SK-N-SH (cell line): ENCODE data around the gene ATP8A1. TPM values are rescaled to one million over a fixed set of nuclear protein-coding genes. Genes with fewer than 3 reads are reported as not detected.

Experiments
- CTCF ChIA-PET: fragments of 300-600, 350-600 bp; formaldehyde crosslinking; extraction: SDS; loops from one replicate; lab custom pipeline; 2021; lab: Yijun Ruan, JAX
- POLR2A ChIA-PET: fragments of 350-600 bp; sonication (Branson Sonifier 250); formaldehyde crosslinking; extraction: SDS; loops from one replicate; lab custom pipeline; 2020; ENCODE audit warnings: antibody characterized with exemption, inconsistent platforms; lab: Yijun Ruan, JAX
- DNase-seq: peaks from one replicate; pipeline ENCODE4 v3.0.0; 2012
- H2AFZ ChIP-seq: fragments of 200-600 bp; sonication (generic); 2 replicates; pipeline ENCODE4 v1.8.1; 2016; ENCODE audit warnings: antibody characterized with exemption, mild to moderate bottlenecking, low read depth
- H3F3A ChIP-seq: fragments of 200-600 bp; sonication (generic); replicated peaks from 2 replicates; pipeline ENCODE3; 2016; ENCODE audit warnings: antibody characterized with exemption, mild to moderate bottlenecking; ENCODE audit not compliant: insufficient read depth
- H3K27ac ChIP-seq, 2 experiments: fragments of 200-500 bp in 1 of 2; fragments of 200-600 bp in 1 of 2; sonication (Bioruptor generic) in 1 of 2; sonication (generic), shearing (Covaris generic) in 1 of 2; 2 replicates each; pipeline versions ENCODE4 v1.5.1 to v1.6.1; 2014 to 2016; ENCODE audit warnings: low read depth in 2 of 2, inconsistent platforms in 1 of 2, low read length in 1 of 2, mild to moderate bottlenecking in 1 of 2, mixed read lengths in 1 of 2
- H3K27me3 ChIP-seq: fragments of 200-600 bp; sonication (generic), shearing (Covaris generic); 2 replicates; pipeline ENCODE4 v1.6.1; 2016; ENCODE audit warnings: mixed run types; ENCODE audit not compliant: insufficient read depth
- H3K36me3 ChIP-seq, 2 experiments: fragments of 200-500 bp in 1 of 2; fragments of 200-600 bp in 1 of 2; sonication (Bioruptor generic) in 1 of 2; sonication (generic) in 1 of 2; replicated peaks in 1 of 2; 2 replicates each; pipeline versions ENCODE3 to v1.5.1; 2014 to 2016; ENCODE audit warnings: low read length in 1 of 2, mild to moderate bottlenecking in 1 of 2; ENCODE audit not compliant: insufficient read depth in 2 of 2, control insufficient read depth in 1 of 2
- H3K4me1 ChIP-seq, 2 experiments: fragments of 200-500 bp in 1 of 2; fragments of 200-600 bp in 1 of 2; sonication (Bioruptor generic) in 1 of 2; sonication (generic), shearing (Covaris generic) in 1 of 2; 2 replicates each; pipeline versions ENCODE4 v1.5.1 to v1.6.1; 2014 to 2016; ENCODE audit warnings: low read depth in 1 of 2, low read length in 1 of 2, mixed run types in 1 of 2; ENCODE audit not compliant: insufficient read depth in 2 of 2, control insufficient read depth in 1 of 2
- H3K4me2 ChIP-seq: fragments of 200-600 bp; sonication (generic), shearing (Covaris generic); 2 replicates; pipeline ENCODE4 v1.6.1; 2017; ENCODE audit warnings: mixed run types
- H3K4me3 ChIP-seq, 2 experiments: fragments of 200-500 bp in 1 of 2; fragments of 200-600 bp in 1 of 2; sonication (Bioruptor generic) in 1 of 2; sonication (generic), shearing (Covaris generic) in 1 of 2; 2 replicates each; pipeline versions ENCODE4 v1.5.1 to v1.8.1; 2014 to 2016; ENCODE audit warnings: low read depth in 2 of 2, inconsistent platforms in 1 of 2, low read length in 1 of 2, mild to moderate bottlenecking in 1 of 2, mixed read lengths in 1 of 2, moderate library complexity in 1 of 2
- H3K79me2 ChIP-seq: fragments of 200-600 bp; sonication (generic); 2 replicates; pipeline ENCODE4 v1.8.1; 2017; ENCODE audit warnings: mild to moderate bottlenecking; ENCODE audit not compliant: insufficient read depth
- H3K9ac ChIP-seq: fragments of 200-600 bp; sonication (generic); 2 replicates; pipeline ENCODE4 v1.6.1; 2017; ENCODE audit warnings: mixed run types
- H3K9me2 ChIP-seq: fragments of 200-600 bp; sonication (generic); 2 replicates; pipeline ENCODE4 v1.6.1; 2017; ENCODE audit warnings: mixed run types
- H3K9me3 ChIP-seq: fragments of 200-600 bp; sonication (generic); 2 replicates; pipeline ENCODE4 v1.6.1; 2017; ENCODE audit warnings: mixed run types, mild to moderate bottlenecking, moderate library complexity
- H4K20me1 ChIP-seq: fragments of 200-600 bp; sonication (generic); 2 replicates; pipeline ENCODE4 v1.6.1; 2017; ENCODE audit warnings: mild to moderate bottlenecking, mixed run types; ENCODE audit not compliant: insufficient read depth
- ELF1 ChIP-seq: IDR thresholded peaks from 2 replicates; pipeline ENCODE4 v1.4.0; 2012
- EP300 ChIP-seq, 2 experiments: IDR thresholded peaks; 2 replicates each; pipeline versions ENCODE4 v1.4.0 to v1.6.1; 2012; ENCODE audit warnings: borderline replicate concordance in 1 of 2, low read depth in 1 of 2, low read length in 1 of 2
- EZH2phosphoT487 ChIP-seq: fragments of 200-600 bp; sonication (generic); IDR thresholded peaks from 2 replicates; pipeline ENCODE4 v1.6.1; 2017; ENCODE audit warnings: low read depth, mixed run types, mild to moderate bottlenecking, antibody characterized with exemption, moderate library complexity, borderline replicate concordance
- FOXM1 ChIP-seq: IDR thresholded peaks from 2 replicates; pipeline ENCODE4 v1.4.0; 2012; ENCODE audit warnings: low read depth, mild to moderate bottlenecking
- GATA2 ChIP-seq: sonication (generic); formaldehyde crosslinking; IDR thresholded peaks from 2 replicates; pipeline ENCODE4 v1.5.0; 2020; ENCODE audit warnings: mild to moderate bottlenecking, missing genetic modification reagents
- MEF2A ChIP-seq: IDR thresholded peaks from 2 replicates; pipeline ENCODE4 v1.4.0; 2012; ENCODE audit warnings: low read depth, borderline replicate concordance
- RXRA ChIP-seq: IDR thresholded peaks from 2 replicates; pipeline ENCODE4 v1.4.0; 2012; ENCODE audit warnings: low read depth, mild to moderate bottlenecking, borderline replicate concordance
- TCF12 ChIP-seq: IDR thresholded peaks from 2 replicates; pipeline ENCODE4 v1.4.0; 2012
- TEAD4 ChIP-seq: IDR thresholded peaks from 2 replicates; pipeline ENCODE4 v1.4.0; 2012; ENCODE audit warnings: mild to moderate bottlenecking, borderline replicate concordance; ENCODE audit not compliant: insufficient read depth
- YY1 ChIP-seq: IDR thresholded peaks from 2 replicates; pipeline ENCODE4 v1.4.0; 2012; ENCODE audit warnings: low read depth, mild to moderate bottlenecking
- WGBS: methylation state at CpG from one replicate; pipeline ENCODE4 v1.1.6; 2017; ENCODE audit warnings: low lambda C conversion rate; 5-methylcytosine and 5-hydroxymethylcytosine counted together
- polyA plus RNA-seq, 3 experiments: library from polyadenylated mRNA; depleted of rRNA; stranded (reverse); fragments of >200 nt; gene quantifications; 2 replicates each; pipeline ENCODE4 v1.2.3, GENCODE V29; 2012
- TF ChIP-seq, protein P1 (sequence below): fragments of 200-600 bp; sonication (generic); IDR thresholded peaks from 2 replicates; pipeline ENCODE4 v1.6.1; 2017; ENCODE audit warnings: antibody characterized with exemption, mild to moderate bottlenecking, moderate library complexity
- TF ChIP-seq, protein P2 (sequence below): IDR thresholded peaks from 2 replicates; pipeline ENCODE4 v1.4.0; 2012; ENCODE audit warnings: low read depth
- TF ChIP-seq, protein P3 (sequence below): IDR thresholded peaks from 2 replicates; pipeline ENCODE4 v1.4.0; 2012; ENCODE audit warnings: low read depth, borderline replicate concordance

Gene ATP8A1
- polyA plus RNA-seq, 1 of the 3 experiments (the other 2 are of a cell fraction), result 0.38 TPM

DNA sequence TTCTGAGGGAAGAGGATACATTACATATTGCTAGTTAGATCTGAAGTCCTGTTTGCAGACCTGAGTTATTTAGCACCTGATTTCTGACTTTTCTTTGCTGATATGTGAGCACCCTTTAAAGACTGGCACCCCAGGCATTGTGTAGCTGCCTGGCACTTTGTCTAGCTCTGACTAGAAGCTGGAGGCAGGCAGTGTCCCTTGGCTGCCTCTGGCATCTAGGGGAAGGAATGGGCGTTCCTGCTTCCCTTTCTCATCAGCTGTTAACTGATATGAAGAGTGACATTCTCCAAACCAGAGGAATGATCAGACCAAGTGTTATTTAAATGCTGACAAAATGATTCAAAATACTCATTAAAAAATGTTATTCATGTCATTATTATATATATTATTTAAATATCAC is 289.9 kb downstream of the ATP8A1 start:
- Histone ChIP-seq H4K20me1 (no peaks in the 10 kb centered on the region), H2AFZ (no peak overlapping the region), H3K79me2 (no peaks in the 10 kb centered on the region), H3K4me3 (no peak overlapping the region), H3K4me1 (no peaks in the 10 kb centered on the region; a peak in 1 of 4 replicates), H3K27me3 (no peaks in the 10 kb centered on the region; the same call in 1 of the 2 replicates)
- no peak for DNase-seq
- TF ChIP-seq EP300 (IDR thresholded peaks at IDR 0.05; ENCODE audit: borderline replicate concordance in 1 of 2, low read depth in 1 of 2, low read length in 1 of 2) (no peak), RXRA (no peak), YY1 (no peak)
- TF ChIP-seq, all 33 proteins: peak for 0
- H3K9me3 ChIP-seq, result no peaks in the 10 kb centered on the region
- H3K9me2 ChIP-seq, result no peaks in the 10 kb centered on the region
- ChIA-PET POLR2A (no interaction called here), CTCF (interaction anchor here (0.8 to 7.8 kb wide), 4 partner anchors 13 to 152 kb away, joined by 3 to 129 read pairs (median 4); no protein-coding TSS in a partner anchor)
- H3K4me2 ChIP-seq, result no peak overlapping the region
- no peaks in the 10 kb centered on the region for H3K36me3 ChIP-seq
- H3K27ac ChIP-seq, result no peak overlapping the region
- no peak overlapping the region for H3K9ac ChIP-seq
- no peaks in the 10 kb centered on the region for H3F3A ChIP-seq
- 17% methylated on average over 1 of the region's 1 CpG for WGBS

DNA sequence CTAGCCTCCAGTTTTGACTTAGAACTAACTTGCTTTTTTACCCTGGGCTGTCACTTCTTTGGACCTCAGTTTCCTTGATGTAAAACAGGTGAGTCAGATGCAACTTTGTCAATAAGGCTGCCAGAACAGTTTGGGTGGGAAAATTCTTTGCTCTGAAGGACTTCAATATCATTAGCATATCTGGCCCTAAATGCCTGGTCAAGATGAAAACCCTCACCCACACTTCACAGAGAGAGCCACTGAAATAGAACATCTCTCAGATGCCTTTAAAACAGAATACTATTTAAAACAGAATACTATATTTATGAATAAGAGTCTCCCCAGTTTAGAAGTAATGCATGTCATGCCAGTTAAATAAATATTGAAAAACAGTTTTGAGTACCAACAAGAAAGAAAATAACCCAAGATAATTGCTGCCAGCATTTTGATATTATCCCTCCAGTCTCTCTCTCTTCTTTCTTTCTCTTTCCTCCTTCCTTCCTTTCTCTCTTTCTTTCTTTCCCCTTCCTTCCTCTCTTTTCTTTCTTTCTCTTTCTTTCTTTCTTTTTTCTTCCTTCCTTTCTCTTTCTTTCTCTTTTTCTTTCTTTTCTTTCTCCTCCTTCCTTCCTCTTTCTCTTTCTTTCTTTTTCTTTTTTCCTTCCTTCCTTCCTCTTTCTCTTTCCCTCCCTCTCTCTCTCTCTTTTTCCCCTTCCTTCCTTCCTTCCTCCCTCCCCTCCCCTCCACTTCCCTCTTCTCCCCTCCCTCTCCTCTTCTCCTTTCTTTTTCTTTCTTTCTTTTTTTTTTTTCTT is 292.4 kb downstream of the ATP8A1 start:
- H3K4me1 ChIP-seq, result no peaks in the 10 kb centered on the region; a peak in 2 of 4 replicates
- no peak overlapping the region for H3K9ac ChIP-seq
- no peak overlapping the region for H3K4me3 ChIP-seq
- no peaks in the 10 kb centered on the region; the same call in 1 of the 2 replicates for H3K27me3 ChIP-seq
- H4K20me1 ChIP-seq, result no peaks in the 10 kb centered on the region
- no peak overlapping the region for H3K27ac ChIP-seq
- ChIA-PET POLR2A (no interaction called here), CTCF (interaction anchor here (1.0 kb wide), 1 partner anchor 82 kb away, joined by 3 read pairs; no protein-coding TSS in a partner anchor)
- no peak for DNase-seq
- no peak for TF ChIP-seq YY1
- no peak for TF ChIP-seq EZH2phosphoT487
- no peak for TF ChIP-seq MEF2A
- no peak for TF ChIP-seq GATA2 (CRISPR knock-in tag)
- no peak for TF ChIP-seq TCF12
- TF ChIP-seq, protein P1, sequence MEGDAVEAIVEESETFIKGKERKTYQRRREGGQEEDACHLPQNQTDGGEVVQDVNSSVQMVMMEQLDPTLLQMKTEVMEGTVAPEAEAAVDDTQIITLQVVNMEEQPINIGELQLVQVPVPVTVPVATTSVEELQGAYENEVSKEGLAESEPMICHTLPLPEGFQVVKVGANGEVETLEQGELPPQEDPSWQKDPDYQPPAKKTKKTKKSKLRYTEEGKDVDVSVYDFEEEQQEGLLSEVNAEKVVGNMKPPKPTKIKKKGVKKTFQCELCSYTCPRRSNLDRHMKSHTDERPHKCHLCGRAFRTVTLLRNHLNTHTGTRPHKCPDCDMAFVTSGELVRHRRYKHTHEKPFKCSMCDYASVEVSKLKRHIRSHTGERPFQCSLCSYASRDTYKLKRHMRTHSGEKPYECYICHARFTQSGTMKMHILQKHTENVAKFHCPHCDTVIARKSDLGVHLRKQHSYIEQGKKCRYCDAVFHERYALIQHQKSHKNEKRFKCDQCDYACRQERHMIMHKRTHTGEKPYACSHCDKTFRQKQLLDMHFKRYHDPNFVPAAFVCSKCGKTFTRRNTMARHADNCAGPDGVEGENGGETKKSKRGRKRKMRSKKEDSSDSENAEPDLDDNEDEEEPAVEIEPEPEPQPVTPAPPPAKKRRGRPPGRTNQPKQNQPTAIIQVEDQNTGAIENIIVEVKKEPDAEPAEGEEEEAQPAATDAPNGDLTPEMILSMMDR, result no peak
- TF ChIP-seq, protein P2, sequence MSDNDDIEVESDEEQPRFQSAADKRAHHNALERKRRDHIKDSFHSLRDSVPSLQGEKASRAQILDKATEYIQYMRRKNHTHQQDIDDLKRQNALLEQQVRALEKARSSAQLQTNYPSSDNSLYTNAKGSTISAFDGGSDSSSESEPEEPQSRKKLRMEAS, result no peak
- TF ChIP-seq, protein P3, sequence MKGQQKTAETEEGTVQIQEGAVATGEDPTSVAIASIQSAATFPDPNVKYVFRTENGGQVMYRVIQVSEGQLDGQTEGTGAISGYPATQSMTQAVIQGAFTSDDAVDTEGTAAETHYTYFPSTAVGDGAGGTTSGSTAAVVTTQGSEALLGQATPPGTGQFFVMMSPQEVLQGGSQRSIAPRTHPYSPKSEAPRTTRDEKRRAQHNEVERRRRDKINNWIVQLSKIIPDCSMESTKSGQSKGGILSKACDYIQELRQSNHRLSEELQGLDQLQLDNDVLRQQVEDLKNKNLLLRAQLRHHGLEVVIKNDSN, result no peak
- no peak for TF ChIP-seq TEAD4
- TF ChIP-seq FOXM1, result no peak
- no peak for TF ChIP-seq RXRA
- no peak for TF ChIP-seq ELF1
- H3K79me2 ChIP-seq, result no peaks in the 10 kb centered on the region
- no peaks in the 10 kb centered on the region for H3F3A ChIP-seq
- H3K36me3 ChIP-seq, result no peaks in the 10 kb centered on the region
- H3K9me3 ChIP-seq, result no peaks in the 10 kb centered on the region
- no peaks in the 10 kb centered on the region for H3K9me2 ChIP-seq
- H2AFZ ChIP-seq, result 0 out of 2 replicates have a peak overlapping the region, but pooled peaks have one; percentile 11
- H3K4me2 ChIP-seq, result no peak overlapping the region
